ENCODE results near the gene MAD2L2. TPM values are rescaled to one million over a fixed set of nuclear protein-coding genes. Genes with fewer than 3 reads are reported as not detected.
A peak's percentile ranks its signal among the peaks of the same experiment; 100 is the strongest.

MAD2L2 gene
- total RNA-seq, 1 experiment from 2014 or later: 283 TPM

DNA sequence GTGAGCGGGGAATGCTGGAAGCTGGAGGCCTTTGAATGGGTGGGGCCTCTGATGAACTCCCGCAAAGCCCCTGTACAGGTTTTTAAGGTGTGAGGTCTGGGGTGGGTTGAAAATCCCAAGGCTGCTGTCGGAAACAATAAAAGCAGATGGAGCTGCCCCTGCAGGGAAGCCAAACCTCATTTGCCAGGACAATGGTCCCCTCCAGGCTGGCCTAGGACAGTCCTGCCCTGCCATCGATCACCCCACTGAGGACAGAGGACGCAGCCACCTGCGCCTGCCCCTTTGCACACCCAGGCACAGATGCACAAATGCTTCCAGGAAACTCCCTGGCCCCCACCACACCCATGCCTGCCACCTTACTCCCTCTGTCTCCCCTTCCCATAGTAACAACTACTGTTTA lies 14.9 kb upstream of the MAD2L2 start:
- TF ChIP-seq, protein P1, sequence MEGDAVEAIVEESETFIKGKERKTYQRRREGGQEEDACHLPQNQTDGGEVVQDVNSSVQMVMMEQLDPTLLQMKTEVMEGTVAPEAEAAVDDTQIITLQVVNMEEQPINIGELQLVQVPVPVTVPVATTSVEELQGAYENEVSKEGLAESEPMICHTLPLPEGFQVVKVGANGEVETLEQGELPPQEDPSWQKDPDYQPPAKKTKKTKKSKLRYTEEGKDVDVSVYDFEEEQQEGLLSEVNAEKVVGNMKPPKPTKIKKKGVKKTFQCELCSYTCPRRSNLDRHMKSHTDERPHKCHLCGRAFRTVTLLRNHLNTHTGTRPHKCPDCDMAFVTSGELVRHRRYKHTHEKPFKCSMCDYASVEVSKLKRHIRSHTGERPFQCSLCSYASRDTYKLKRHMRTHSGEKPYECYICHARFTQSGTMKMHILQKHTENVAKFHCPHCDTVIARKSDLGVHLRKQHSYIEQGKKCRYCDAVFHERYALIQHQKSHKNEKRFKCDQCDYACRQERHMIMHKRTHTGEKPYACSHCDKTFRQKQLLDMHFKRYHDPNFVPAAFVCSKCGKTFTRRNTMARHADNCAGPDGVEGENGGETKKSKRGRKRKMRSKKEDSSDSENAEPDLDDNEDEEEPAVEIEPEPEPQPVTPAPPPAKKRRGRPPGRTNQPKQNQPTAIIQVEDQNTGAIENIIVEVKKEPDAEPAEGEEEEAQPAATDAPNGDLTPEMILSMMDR (conservative IDR thresholded peaks at IDR 0.05): no peak
- Mint-ChIP-seq H3K27me3 (ENCODE audit: low read depth) (peaks cover 10% of the 10 kb centered on the region), H3K27ac (0 out of 7 replicates have a peak overlapping the region, but pooled peaks of 1 of the 3 experiments have one; percentile 25), H3K9me3 (no peaks in the 10 kb centered on the region), H3K4me1 (peaks cover 39 to 47% of the 10 kb centered on the region in 2 experiments), H3K36me3 (ENCODE audit: insufficient read depth in 1 of 3, low read depth in 3 of 3) (peaks cover 0 to 5% (median 0%) of the 10 kb centered on the region in 3 experiments; a peak in 2 of 7 replicates), H3K4me3 (no peak overlapping the region)
- peaks cover 8% of the 10 kb centered on the region for H3K4me1 ChIP-seq (ENCODE audit: insufficient read depth, low read length)
- no peak for DNase-seq
- no peaks in the 10 kb centered on the region; the same call in 1 of the 2 replicates for H3K27me3 ChIP-seq (ENCODE audit: insufficient read depth, low read length)
- no peak overlapping the region for H3K4ac ChIP-seq (ENCODE audit: low read depth, low read length)
- H4K5ac ChIP-seq (ENCODE audit: insufficient read length, low read depth, low read length): no peak overlapping the region
- H3K4me2 ChIP-seq (ENCODE audit: insufficient read depth, insufficient read length, low read length): no peak overlapping the region
- no peak overlapping the region for H3K9ac ChIP-seq (ENCODE audit: extremely low read depth, insufficient read length, low read length)
- no peak overlapping the region for H2AFZ ChIP-seq (ENCODE audit: low read length)
- no peaks in the 10 kb centered on the region; the same call in 1 of the 2 replicates for H3K79me2 ChIP-seq (ENCODE audit: insufficient read depth, low read length)
- no peak overlapping the region for H3K27ac ChIP-seq (ENCODE audit: insufficient read length, low read depth, low read length)
- H2BK20ac ChIP-seq (ENCODE audit: low read depth, low read length, poor library complexity, severe bottlenecking): no peak overlapping the region
- H3K56ac ChIP-seq (ENCODE audit: insufficient read length, low read depth, low read length): no peak overlapping the region
- no peak overlapping the region for H3T11ph ChIP-seq (ENCODE audit: low read length)
- no peak overlapping the region for H3K18ac ChIP-seq (ENCODE audit: insufficient read length, low read depth, low read length)
- H3K23me2 ChIP-seq (ENCODE audit: insufficient read length, low read depth, low read length, poor library complexity, severe bottlenecking): peaks cover 12% of the 10 kb centered on the region
- no peak overlapping the region for H3K23ac ChIP-seq (ENCODE audit: insufficient read length, low read depth, low read length)
- H3K14ac ChIP-seq (ENCODE audit: insufficient read depth, low read length): no peak overlapping the region
- no peaks in the 10 kb centered on the region for H3K9me3 ChIP-seq (ENCODE audit: control insufficient read depth, low read depth, low read length)
- H2BK5ac ChIP-seq (ENCODE audit: insufficient read length, low read length): no peak overlapping the region
- H4K91ac ChIP-seq (ENCODE audit: insufficient read length, low read depth, low read length): no peak overlapping the region
- no peak overlapping the region for H2BK12ac ChIP-seq (ENCODE audit: insufficient read length, low read depth, low read length)
- H2AK5ac ChIP-seq (ENCODE audit: insufficient read length, low read length): no peak overlapping the region
- H4K20me1 ChIP-seq (ENCODE audit: control insufficient read depth, insufficient read depth, insufficient read length): peaks cover 2% of the 10 kb centered on the region
- H2BK120ac ChIP-seq (ENCODE audit: low read depth, low read length, poor library complexity, severe bottlenecking): no peak overlapping the region
- no CpG with 5 or more reads among the region's 6 CpGs for WGBS (ENCODE audit: extremely low coverage, insufficient read length, low lambda C conversion rate)
- no peak overlapping the region for H4K8ac ChIP-seq (replicated peaks; ENCODE audit: insufficient read length, low read depth, low read length)
- no peaks in the 10 kb centered on the region for H3K79me1 ChIP-seq (ENCODE audit: insufficient read depth, low read depth, low read length, poor library complexity, severe bottlenecking)
- H2BK15ac ChIP-seq (ENCODE audit: low read depth, low read length): no peak overlapping the region

Data from H9 (cell line).